B cell (primary cell): ENCODE measurements around the gene PPP2R3A. TPM values are rescaled to one million over a fixed set of nuclear protein-coding genes. Genes with fewer than 3 reads are reported as not detected.

Source experiments
- ATAC-seq: fragments of 200-7000 bp; cut with Tn5 transposase; one replicate; pipeline ENCODE4 v1.10.0; 2021; ENCODE audit warnings: low read depth, mild to moderate bottlenecking, moderate number of reproducible peaks, moderate library complexity
- CTCF ChIA-PET: fragments of 350-600 bp; sonication (Branson Sonifier 250); formaldehyde crosslinking; loops from one replicate; lab custom pipeline; 2021; ENCODE audit warnings: antibody characterized with exemption, inconsistent platforms; lab: Charles Lee
- POLR2A ChIA-PET: fragments of 350-600 bp; sonication (Branson Sonifier 250); formaldehyde crosslinking; loops from one replicate; lab custom pipeline; 2021; ENCODE audit warnings: antibody characterized with exemption; lab: Charles Lee
- DNase-seq: peaks from one replicate; pipeline ENCODE4 v3.0.0; 2013
- H2AFZ ChIP-seq: 2 replicates; pipeline ENCODE4 v1.6.1; 2012; ENCODE audit warnings: mild to moderate bottlenecking, low read depth, low read length; ENCODE audit not compliant: insufficient read depth, poor library complexity, severe bottlenecking
- H3K27ac ChIP-seq, 2 donors: 1 replicate in 1 of 2; 2 replicates in 1 of 2; pipeline ENCODE4 v1.5.1; 2012 to 2013; ENCODE audit warnings: low read length in 2 of 2, mild to moderate bottlenecking in 2 of 2, moderate library complexity in 1 of 2
- H3K27me3 ChIP-seq, 4 experiments: fragments of 200-600 bp in 1 of 4; sonication (generic) in 1 of 4; replicated peaks in 1 of 4; 1 replicate in 2 of 4; 2 replicates in 2 of 4; pipeline versions ENCODE4 v1.6.1 to v1.7.0; 2013 to 2016; ENCODE audit warnings: low read length in 3 of 4, mild to moderate bottlenecking in 2 of 4, mixed read lengths in 1 of 4, moderate library complexity in 1 of 4; ENCODE audit not compliant: insufficient read depth in 4 of 4, control insufficient read depth in 3 of 4; ENCODE audit errors: control extremely low read depth in 1 of 4
- H3K36me3 ChIP-seq, 2 experiments: replicated peaks in 1 of 2; 1 replicate in 1 of 2; 2 replicates in 1 of 2; pipeline versions ENCODE4 v1.6.1 to v1.7.1; 2013; ENCODE audit warnings: low read length in 1 of 2; ENCODE audit not compliant: insufficient read depth in 2 of 2, control insufficient read depth in 1 of 2; ENCODE audit errors: control extremely low read depth in 1 of 2, extremely low read depth in 1 of 2
- H3K4me1 ChIP-seq, 2 donors: fragments of 200-600 bp in 1 of 2; sonication (generic) in 1 of 2; 1 replicate in 1 of 2; 2 replicates in 1 of 2; pipeline versions ENCODE4 v1.5.1 to v1.6.1; 2013 to 2017; ENCODE audit warnings: low read length in 2 of 2; ENCODE audit not compliant: control insufficient read depth in 2 of 2, insufficient read depth in 2 of 2
- H3K4me2 ChIP-seq: replicated peaks from 2 replicates; pipeline ENCODE3; 2012; ENCODE audit warnings: mild to moderate bottlenecking, low read depth, low read length; ENCODE audit not compliant: poor library complexity, severe bottlenecking
- H3K4me3 ChIP-seq, 5 experiments: fragments of 200-600 bp in 1 of 5; sonication (generic) in 1 of 5; 1 replicate in 3 of 5; 2 replicates in 2 of 5; pipeline versions ENCODE4 v1.5.1 to v1.7.0; 2011 to 2016; ENCODE audit warnings: low read length in 4 of 5, mild to moderate bottlenecking in 4 of 5, low read depth in 2 of 5, control low read depth in 1 of 5, moderate library complexity in 1 of 5; ENCODE audit not compliant: insufficient read depth in 1 of 5; ENCODE audit errors: control extremely low read depth in 1 of 5, extremely low read depth in 1 of 5
- H3K79me2 ChIP-seq: fragments of 200-600 bp; sonication (generic); one replicate; pipeline ENCODE4 v1.6.0; 2016; ENCODE audit warnings: low read length; ENCODE audit not compliant: control insufficient read depth, insufficient read depth
- H3K9ac ChIP-seq: fragments of 200-600 bp; sonication (generic); 2 replicates; pipeline ENCODE4 v1.6.1; 2017; ENCODE audit warnings: mild to moderate bottlenecking, low read length, moderate library complexity
- H3K9me3 ChIP-seq, 3 donors: one replicate each; pipeline versions ENCODE4 v1.6.1 to v1.7.1; 2013; ENCODE audit warnings: low read length in 2 of 3; ENCODE audit not compliant: control insufficient read depth in 2 of 3, insufficient read depth in 1 of 3; ENCODE audit errors: control extremely low read depth in 1 of 3
- H4K20me1 ChIP-seq: 2 replicates; pipeline ENCODE4 v1.6.0; 2012; ENCODE audit warnings: mild to moderate bottlenecking, low read length; ENCODE audit not compliant: insufficient read depth, control insufficient read depth, poor library complexity, severe bottlenecking
- H3K27ac Mint-ChIP-seq: one replicate; pipeline ENCODE4 v1.8.0; 2021; ENCODE audit warnings: mixed read lengths
- H3K27me3 Mint-ChIP-seq: one replicate; pipeline ENCODE4 v1.8.0; 2021; ENCODE audit warnings: mixed read lengths
- H3K4me1 Mint-ChIP-seq: one replicate; pipeline ENCODE4 v1.8.0; 2021; ENCODE audit warnings: mixed read lengths
- H3K4me3 Mint-ChIP-seq: one replicate; pipeline ENCODE4 v1.8.0; 2021; ENCODE audit warnings: mixed read lengths
- H3K9me3 Mint-ChIP-seq: one replicate; pipeline ENCODE4 v1.8.0; 2022; ENCODE audit warnings: mixed read lengths; ENCODE audit not compliant: insufficient read depth
- EZH2 ChIP-seq: IDR thresholded peaks from 2 replicates; pipeline ENCODE4 v1.6.1; 2012; ENCODE audit warnings: borderline replicate concordance, low read depth, mild to moderate bottlenecking, moderate library complexity, low read length; ENCODE audit not compliant: insufficient read depth, poor library complexity, severe bottlenecking
- WGBS: methylation state at CpG from one replicate; pipeline ENCODE4 v1.1.5; 2013; ENCODE audit warnings: missing lambda C conversion rate; ENCODE audit not compliant: insufficient coverage; 5-methylcytosine and 5-hydroxymethylcytosine counted together
- intact Hi-C: fragments of 100-400 bp; cut with micrococcal nuclease; formaldehyde crosslinking; loops from one replicate; pipeline ENCODE4 v1.10.0; 2022
- polyA plus RNA-seq: library from polyadenylated mRNA; depleted of rRNA; stranded (reverse); fragments of >200 nt; gene quantifications from 2 replicates; pipeline ENCODE4 v1.2.3, GENCODE V29; 2012
- total RNA-seq, 2 donors: library from RNA; stranded (reverse); fragments of 120-200 nt in 1 of 2; gene quantifications; 1 replicate in 1 of 2; 2 replicates in 1 of 2; pipeline versions ENCODE4 v1.2.3 to v1.2.4, GENCODE V29; 2013 to 2022
- TF ChIP-seq, protein P1 (sequence below): fragments of 200-600 bp; IDR thresholded peaks from one replicate; pipeline ENCODE4 v1.8.0; 2022; ENCODE audit warnings: antibody characterized with exemption, mild to moderate bottlenecking

Gene PPP2R3A
- total and polyA plus RNA-seq, 2 donors (not counting 1 experiment from before 2014, with no cell fraction given), result 0.03 to 0.22 TPM

DNA sequence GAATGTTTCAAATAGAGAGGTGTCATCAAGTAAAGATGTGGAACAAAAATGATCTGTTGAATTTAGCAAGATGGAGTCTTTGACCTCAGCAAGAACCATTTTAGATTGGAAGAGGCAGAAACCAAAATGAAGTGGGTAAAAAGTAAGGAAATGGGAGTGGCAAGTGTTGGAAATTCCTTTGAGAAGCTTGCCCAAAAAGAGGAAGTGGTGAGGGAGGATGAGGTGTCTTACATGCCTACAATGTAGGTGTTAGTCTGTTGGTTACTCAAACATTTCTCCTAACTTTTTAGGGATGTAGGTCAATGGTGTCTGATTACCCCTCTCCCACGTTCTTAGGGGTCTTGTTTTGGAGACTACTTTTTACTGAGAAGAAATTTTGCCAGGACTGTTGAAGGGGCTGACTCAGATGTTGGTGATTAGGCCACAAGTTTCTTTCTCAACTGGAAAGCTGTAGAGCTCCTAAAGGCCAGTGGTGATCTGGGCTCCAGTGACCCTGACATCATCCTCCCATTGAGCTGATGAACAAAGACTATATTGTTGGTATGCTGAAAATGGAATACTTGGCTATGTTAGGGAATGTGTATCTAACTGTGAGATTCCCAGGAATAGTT, 5.1 kb downstream of the PPP2R3A start:
- H3K4me1 Mint-ChIP-seq, result peaks cover 6% of the 10 kb centered on the region
- no peak overlapping the region for H3K4me2 ChIP-seq
- ATAC-seq (no peak), DNase-seq (no peak)
- no peaks in the 10 kb centered on the region for H3K79me2 ChIP-seq
- H2AFZ ChIP-seq, result no peak overlapping the region
- peaks cover 0 to 1% (median 0%) of the 10 kb centered on the region in 3 donors for H3K9me3 ChIP-seq
- H3K27me3 ChIP-seq, result peaks cover 0 to 20% (median 18%) of the 10 kb centered on the region in 4 experiments
- POLR2A ChIA-PET, result no interaction called here
- CTCF ChIA-PET, result no interaction called here
- H3K27ac ChIP-seq, result no peak overlapping the region
- WGBS, result no CpG with 5 or more reads among the region's 1 CpG
- no peak overlapping the region for H3K4me3 ChIP-seq
- no peaks in the 10 kb centered on the region for H4K20me1 ChIP-seq
- no peak for TF ChIP-seq EZH2
- TF ChIP-seq, protein P1, sequence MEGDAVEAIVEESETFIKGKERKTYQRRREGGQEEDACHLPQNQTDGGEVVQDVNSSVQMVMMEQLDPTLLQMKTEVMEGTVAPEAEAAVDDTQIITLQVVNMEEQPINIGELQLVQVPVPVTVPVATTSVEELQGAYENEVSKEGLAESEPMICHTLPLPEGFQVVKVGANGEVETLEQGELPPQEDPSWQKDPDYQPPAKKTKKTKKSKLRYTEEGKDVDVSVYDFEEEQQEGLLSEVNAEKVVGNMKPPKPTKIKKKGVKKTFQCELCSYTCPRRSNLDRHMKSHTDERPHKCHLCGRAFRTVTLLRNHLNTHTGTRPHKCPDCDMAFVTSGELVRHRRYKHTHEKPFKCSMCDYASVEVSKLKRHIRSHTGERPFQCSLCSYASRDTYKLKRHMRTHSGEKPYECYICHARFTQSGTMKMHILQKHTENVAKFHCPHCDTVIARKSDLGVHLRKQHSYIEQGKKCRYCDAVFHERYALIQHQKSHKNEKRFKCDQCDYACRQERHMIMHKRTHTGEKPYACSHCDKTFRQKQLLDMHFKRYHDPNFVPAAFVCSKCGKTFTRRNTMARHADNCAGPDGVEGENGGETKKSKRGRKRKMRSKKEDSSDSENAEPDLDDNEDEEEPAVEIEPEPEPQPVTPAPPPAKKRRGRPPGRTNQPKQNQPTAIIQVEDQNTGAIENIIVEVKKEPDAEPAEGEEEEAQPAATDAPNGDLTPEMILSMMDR, result no peak
- intact Hi-C loops, result no loop called here
- peaks cover 50% of the 10 kb centered on the region for H3K27me3 Mint-ChIP-seq
- H3K9me3 Mint-ChIP-seq, result no peaks in the 10 kb centered on the region
- H3K36me3 ChIP-seq, result no peaks in the 10 kb centered on the region
- H3K4me3 Mint-ChIP-seq, result no peak overlapping the region
- H3K9ac ChIP-seq, result no peak overlapping the region
- H3K4me1 ChIP-seq, result peaks cover 7 to 10% of the 10 kb centered on the region in 2 donors
- H3K27ac Mint-ChIP-seq, result no peak overlapping the region

DNA sequence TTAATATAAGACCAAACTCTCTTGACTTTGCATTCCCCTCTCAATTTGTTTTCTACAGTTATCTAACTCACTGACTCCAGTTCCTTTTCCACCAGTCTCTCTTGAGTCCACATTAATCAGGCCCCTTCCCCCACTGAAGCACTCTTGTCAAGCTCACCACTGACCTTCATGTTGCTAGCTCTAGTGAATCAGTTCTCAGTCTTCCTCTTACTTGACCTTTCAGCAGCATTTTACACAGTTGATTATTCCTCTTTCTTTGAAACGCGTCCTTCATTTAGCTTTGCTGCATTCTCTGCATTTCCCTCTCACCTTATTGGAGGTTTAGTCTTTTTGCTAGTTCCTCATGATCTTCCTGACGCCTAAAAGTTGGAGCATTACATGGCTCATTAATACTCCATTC, 8.3 kb downstream of the PPP2R3A start:
- DNase-seq, result no peak
- Mint-ChIP-seq H3K27me3 (peaks cover 25% of the 10 kb centered on the region), H3K4me3 (no peak overlapping the region), H3K9me3 (no peaks in the 10 kb centered on the region), H3K4me1 (no peaks in the 10 kb centered on the region), H3K27ac (no peak overlapping the region)
- no CpG with 5 or more reads among the region's 3 CpGs for WGBS
- TF ChIP-seq EZH2, result no peak
- no peaks in the 10 kb centered on the region for H3K27me3 ChIP-seq
- no peaks in the 10 kb centered on the region for H4K20me1 ChIP-seq
- no peak overlapping the region for H3K4me2 ChIP-seq
- H3K4me3 ChIP-seq, result no peak overlapping the region
- H3K36me3 ChIP-seq, result no peaks in the 10 kb centered on the region
- ChIA-PET CTCF (no interaction called here), POLR2A (no interaction called here)
- H3K9ac ChIP-seq, result no peak overlapping the region
- peaks cover 0 to 1% (median 0%) of the 10 kb centered on the region in 3 donors for H3K9me3 ChIP-seq
- H3K27ac ChIP-seq, result no peak overlapping the region
- H2AFZ ChIP-seq, result no peak overlapping the region
- intact Hi-C loops, result no loop called here
- H3K4me1 ChIP-seq, result no peaks in the 10 kb centered on the region
- no peaks in the 10 kb centered on the region for H3K79me2 ChIP-seq
- ATAC-seq, result no peak
